Memory B cell (primary cell): Measurements from ENCODE around the gene SERF2.
"Not testable (repeated sequence)": the region's sequence is repeated elsewhere in the genome, so short reads cannot be mapped to it uniquely, and the experiment has no call there.

Experiments
- ATAC-seq: fragments of 150-1000 bp; cut with Tn5 transposase; 2 replicates; pipeline ENCODE4 v1.10.0; 2021; ENCODE audit warnings: low read depth, mild to moderate bottlenecking, moderate library complexity
- DNase-seq, 2 donors: peaks; one replicate each; pipeline ENCODE4 v3.0.0; 2022; ENCODE audit warnings: low spot score in 2 of 2
- H3K27ac Mint-ChIP-seq: one replicate; pipeline ENCODE4 v1.8.0; 2022; ENCODE audit warnings: mild to moderate bottlenecking, moderate library complexity, mixed read lengths
- H3K27me3 Mint-ChIP-seq: one replicate; pipeline ENCODE4 v1.8.0; 2022; ENCODE audit warnings: mixed read lengths
- H3K36me3 Mint-ChIP-seq: one replicate; pipeline ENCODE4 v1.8.0; 2022; ENCODE audit warnings: mild to moderate bottlenecking, mixed read lengths
- H3K4me1 Mint-ChIP-seq: one replicate; pipeline ENCODE4 v1.8.0; 2022; ENCODE audit warnings: mixed read lengths
- H3K4me3 Mint-ChIP-seq: one replicate; pipeline ENCODE4 v1.8.0; 2022; ENCODE audit warnings: mild to moderate bottlenecking, moderate library complexity, mixed read lengths
- H3K9me3 Mint-ChIP-seq: one replicate; pipeline ENCODE4 v1.8.0; 2022; ENCODE audit warnings: mixed read lengths

SERF2 gene

DNA sequence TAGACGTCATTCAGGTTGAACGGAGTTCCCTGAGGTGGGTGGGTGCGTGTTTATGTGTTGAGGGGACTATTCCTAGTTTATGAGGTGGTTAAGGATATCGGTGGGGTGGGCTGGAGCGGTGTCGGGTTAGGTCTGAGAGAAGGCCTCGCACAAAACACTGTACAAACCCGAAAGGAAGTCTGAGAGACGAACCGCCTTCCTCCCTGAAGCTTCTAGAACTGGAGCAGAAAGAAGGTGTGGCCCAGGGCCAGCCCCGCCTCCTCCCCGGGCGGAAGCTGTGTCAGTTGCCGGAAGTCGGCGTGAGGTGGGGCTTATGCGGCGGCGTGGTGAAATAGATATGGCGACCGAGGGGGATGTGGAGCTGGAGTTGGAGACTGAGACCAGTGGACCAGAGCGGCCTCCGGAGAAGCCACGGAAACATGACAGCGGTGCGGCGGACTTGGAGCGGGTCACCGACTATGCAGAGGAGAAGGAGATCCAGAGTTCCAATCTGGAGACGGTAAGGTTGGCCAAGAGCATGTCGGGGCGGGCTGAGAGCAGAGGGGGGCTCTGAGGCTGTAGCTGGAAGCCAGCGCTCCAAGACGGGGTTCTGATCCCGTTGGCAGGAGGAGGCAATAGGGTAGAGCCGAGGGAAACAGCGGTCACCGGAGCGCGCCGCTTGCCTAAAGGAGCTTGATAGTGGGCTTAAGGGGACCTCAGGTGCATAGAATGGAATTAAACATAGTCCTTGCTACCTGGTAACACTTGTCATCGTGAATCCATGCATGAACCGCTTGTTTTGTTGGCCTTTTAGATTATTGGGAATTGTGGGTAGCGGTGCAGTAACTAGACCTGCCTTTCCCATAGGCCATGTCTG is 8.4 kb downstream of the SERF2 start, which contains the start of gene HYPK:
Gene HYPK, plus strand, starts transcription at position 314 of the 856 bp plus-strand sequence. Its CDS starts 24 bp downstream, at position 338.
- H3K27me3 Mint-ChIP-seq: no peaks in the 10 kb centered on the region
- ATAC-seq: peak; percentile 100
- H3K4me3 Mint-ChIP-seq: peak within 1 kb of the TSS; percentile 100
- peaks cover 30% of the 10 kb centered on the region for H3K4me1 Mint-ChIP-seq
- peaks cover 23% of the 10 kb centered on the region for H3K36me3 Mint-ChIP-seq
- DNase-seq: peak; percentile 78 to 82
- peak within 1 kb of the TSS; percentile 98 for H3K27ac Mint-ChIP-seq
- no peaks in the 10 kb centered on the region for H3K9me3 Mint-ChIP-seq

DNA sequence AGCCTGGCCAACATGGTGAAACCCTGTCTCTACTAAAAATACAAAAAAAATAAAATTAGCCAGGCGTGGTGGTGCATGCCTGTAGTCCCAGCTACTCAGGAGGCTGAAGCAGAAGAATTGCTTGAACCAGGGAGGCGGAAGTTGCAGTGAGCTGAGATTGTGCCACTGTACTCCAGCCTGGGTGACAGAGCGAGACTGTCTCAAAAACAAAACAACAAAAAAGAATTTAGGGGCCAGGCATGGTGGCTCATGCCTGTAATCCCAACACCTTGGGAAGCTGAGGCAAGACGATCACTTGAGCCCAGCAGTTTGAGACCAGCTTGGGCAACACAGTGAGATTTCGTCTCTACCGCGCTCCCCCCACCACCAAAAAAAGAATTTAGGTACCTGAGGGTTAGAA is 10.6 kb downstream of the SERF2 start:
- not testable (repeated sequence) for H3K27ac Mint-ChIP-seq
- H3K36me3 Mint-ChIP-seq: peaks cover 29% of the 10 kb centered on the region

DNA sequence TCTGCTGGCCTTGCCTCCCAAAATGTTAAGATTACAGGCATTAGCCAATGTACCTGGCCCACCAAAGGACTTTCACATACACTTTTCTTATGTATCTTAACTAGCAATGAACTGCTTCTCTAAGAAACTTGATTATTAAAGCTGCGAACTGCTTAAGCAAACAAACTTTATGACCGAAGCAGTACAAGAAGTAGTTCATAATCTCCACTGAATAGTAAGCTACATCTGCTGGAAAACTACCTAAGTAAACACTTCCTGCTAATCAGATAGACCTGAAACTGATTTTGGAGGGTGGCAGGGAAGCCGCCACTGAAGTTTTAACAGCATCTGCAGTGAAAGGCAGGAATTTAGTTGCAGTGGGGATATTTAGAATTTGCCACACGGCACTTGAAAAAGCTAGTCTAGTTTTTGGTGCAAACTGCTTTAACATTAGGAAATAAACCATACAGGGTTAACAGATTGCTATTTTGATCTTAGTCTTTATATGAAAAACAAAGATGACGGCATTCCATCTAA is 16.4 kb downstream of the SERF2 start:
- H3K27ac Mint-ChIP-seq: peak overlapping the region; percentile 95
- DNase-seq (no peak), ATAC-seq (no peak)
- H3K4me1 Mint-ChIP-seq: peaks cover 11% of the 10 kb centered on the region
- H3K4me3 Mint-ChIP-seq: no peak overlapping the region
- peaks cover 25% of the 10 kb centered on the region for H3K36me3 Mint-ChIP-seq
- H3K9me3 Mint-ChIP-seq: no peaks in the 10 kb centered on the region
- H3K27me3 Mint-ChIP-seq: no peaks in the 10 kb centered on the region

More for the DNA sequence above, 10.6 kb downstream of the SERF2 start:
- H3K4me1 Mint-ChIP-seq: peaks cover 26% of the 10 kb centered on the region
- H3K27me3 Mint-ChIP-seq, H3K9me3 Mint-ChIP-seq, DNase-seq, H3K4me3 Mint-ChIP-seq, ATAC-seq: not testable (repeated sequence)

DNA sequence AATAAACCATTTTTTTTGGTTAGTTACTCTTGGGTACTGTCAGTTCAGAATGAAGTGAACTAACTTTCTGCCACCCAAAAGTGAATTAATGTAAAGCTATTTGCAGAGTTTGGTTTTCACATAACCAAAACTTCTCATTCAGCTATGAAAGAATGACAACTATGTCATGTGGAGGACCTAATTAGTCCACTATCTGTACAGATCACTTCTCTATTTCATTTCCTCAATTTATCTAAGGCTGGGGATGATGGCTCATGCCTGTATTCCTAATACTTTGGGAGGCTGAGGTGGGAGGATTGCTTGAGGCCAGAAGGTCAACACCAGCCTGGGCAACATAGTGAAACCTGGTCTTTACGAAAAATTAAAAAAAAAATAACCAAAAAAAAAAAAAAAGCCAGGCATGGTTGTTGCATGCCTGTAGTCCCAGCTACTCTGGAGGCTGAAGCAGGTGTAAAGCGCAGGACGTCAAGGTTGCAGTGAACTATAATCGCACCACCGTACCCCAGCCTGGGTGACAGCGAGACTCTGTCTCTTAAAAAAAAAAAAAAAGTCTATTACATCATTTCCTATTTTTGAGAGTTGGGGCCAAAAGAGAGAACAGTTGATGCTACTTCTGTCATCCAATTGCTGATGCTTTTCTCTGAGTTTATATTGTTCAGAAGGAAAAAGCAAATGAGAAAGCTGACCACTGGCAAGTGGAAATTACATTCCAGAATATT is 17.0 kb downstream of the SERF2 start:
- peak overlapping the region; percentile 95 for H3K27ac Mint-ChIP-seq
- H3K4me3 Mint-ChIP-seq: peak overlapping the region; percentile 60
- no peaks in the 10 kb centered on the region for H3K9me3 Mint-ChIP-seq
- H3K4me1 Mint-ChIP-seq: peaks cover 11% of the 10 kb centered on the region
- ATAC-seq: peak; percentile 91
- H3K36me3 Mint-ChIP-seq: peaks cover 25% of the 10 kb centered on the region
- peak in 1 of 2 donors; percentile 52 for DNase-seq
- no peaks in the 10 kb centered on the region for H3K27me3 Mint-ChIP-seq

DNA sequence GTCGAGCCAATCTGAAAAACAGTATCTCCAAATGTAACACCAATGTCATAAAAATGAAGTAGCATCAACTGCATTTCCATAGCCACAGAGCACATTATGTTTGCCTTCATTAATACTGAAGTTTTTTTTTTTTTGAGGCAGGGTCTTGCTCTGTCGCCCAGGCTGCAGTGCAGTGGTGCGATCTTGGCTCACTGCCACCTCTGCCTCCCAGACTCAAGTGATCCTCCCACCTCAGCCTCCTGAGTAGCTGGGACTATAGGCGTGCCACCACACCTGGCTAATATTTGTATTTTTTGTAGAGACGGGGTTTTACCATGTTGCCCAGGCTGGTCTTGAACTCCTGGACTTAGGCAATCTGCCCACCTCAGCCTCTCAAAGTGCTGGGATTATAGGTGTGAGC is 22.9 kb downstream of the SERF2 start:
- peaks cover 21% of the 10 kb centered on the region for H3K36me3 Mint-ChIP-seq

DNA sequence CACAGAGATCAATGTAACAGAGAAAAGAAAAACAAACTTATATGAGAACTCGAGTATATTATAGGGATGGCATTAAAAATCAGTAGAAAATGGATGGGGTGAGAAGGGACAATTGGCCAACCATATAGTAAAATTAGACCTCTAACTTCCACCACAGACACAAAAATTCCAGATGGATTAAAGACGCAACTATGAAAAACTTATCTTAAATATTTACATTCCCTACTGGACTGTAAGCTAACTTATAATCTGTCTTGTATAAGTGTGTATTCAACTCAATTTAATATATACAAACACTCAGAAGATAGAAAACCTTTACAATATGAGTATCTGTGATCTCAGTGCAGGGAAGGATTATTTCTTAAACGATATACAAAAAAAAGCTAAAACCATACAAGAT is 29.4 kb downstream of the SERF2 start:
- Mint-ChIP-seq H3K4me1 (peaks cover 9% of the 10 kb centered on the region), H3K36me3 (peaks cover 7% of the 10 kb centered on the region)
- no peak for DNase-seq

More for the DNA sequence above, 22.9 kb downstream of the SERF2 start:
- not testable (repeated sequence) for ATAC-seq, H3K9me3 Mint-ChIP-seq, DNase-seq, H3K4me1 Mint-ChIP-seq, H3K27me3 Mint-ChIP-seq, H3K4me3 Mint-ChIP-seq
- peak overlapping the region; percentile 45 for H3K27ac Mint-ChIP-seq

DNA sequence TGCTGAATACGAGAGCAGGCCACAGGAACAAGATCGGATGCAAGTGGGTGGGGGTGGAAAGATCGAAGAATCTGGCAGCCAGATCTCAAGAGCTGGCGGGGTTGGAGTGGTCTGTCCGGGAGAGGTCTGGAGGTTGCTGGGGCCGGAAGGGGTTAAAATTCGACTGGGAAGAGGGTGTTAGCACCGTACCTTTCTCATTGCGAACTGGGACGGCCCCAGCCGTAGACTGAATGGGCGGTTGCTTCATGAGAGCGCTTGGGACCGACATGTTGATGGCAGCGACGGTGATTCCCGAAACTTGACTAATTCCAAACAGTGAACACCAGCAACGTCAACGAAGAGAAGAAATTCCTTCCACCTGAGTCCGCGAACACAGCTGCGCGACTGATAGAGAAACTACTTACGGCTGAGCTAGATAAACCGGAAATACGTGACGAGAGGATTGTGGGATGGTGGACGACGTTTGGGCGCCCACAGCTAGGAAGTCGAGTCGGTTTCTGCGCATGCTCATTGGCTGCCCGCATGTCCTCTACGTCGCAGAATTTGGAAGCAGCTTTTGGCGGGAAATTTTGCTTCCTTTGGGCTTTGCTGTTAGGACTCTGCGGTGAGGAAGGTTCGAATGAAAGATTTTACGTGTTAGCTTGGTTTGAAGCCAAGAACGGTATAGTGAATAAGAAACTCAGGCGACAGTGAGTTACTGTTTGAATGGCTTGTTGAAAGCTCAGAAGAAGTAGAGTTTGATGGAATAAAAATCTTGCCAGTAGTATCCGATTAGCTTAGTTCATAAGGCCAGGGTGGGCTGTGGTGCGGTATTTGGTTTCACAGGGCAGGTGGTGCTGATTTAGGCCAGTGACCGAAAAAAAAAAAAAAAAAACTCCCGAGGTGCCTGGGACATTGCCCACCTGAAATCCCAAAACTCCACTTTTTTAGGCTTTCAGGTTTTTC is 32.5 kb downstream of the SERF2 start, which contains the start of gene MFAP1:
Gene MFAP1, minus strand, starts transcription at position 389 of the 945 bp plus-strand sequence. Its CDS starts 121 bp downstream, at position 268.
- ATAC-seq: peak; percentile 88
- Mint-ChIP-seq H3K4me3 (peak within 1 kb of the TSS; percentile 95), H3K36me3 (peaks cover 2% of the 10 kb centered on the region), H3K4me1 (peaks cover 24% of the 10 kb centered on the region), H3K9me3 (no peaks in the 10 kb centered on the region), H3K27me3 (no peaks in the 10 kb centered on the region), H3K27ac (peak within 1 kb of the TSS; percentile 98)
- peak; percentile 71 to 85 for DNase-seq

More for the DNA sequence above, 29.4 kb downstream of the SERF2 start:
- peak overlapping the region; percentile 36 for H3K27ac Mint-ChIP-seq
- no peak for ATAC-seq
- no peaks in the 10 kb centered on the region for H3K27me3 Mint-ChIP-seq
- H3K9me3 Mint-ChIP-seq: no peaks in the 10 kb centered on the region
- H3K4me3 Mint-ChIP-seq: peak overlapping the region; percentile 28

DNA sequence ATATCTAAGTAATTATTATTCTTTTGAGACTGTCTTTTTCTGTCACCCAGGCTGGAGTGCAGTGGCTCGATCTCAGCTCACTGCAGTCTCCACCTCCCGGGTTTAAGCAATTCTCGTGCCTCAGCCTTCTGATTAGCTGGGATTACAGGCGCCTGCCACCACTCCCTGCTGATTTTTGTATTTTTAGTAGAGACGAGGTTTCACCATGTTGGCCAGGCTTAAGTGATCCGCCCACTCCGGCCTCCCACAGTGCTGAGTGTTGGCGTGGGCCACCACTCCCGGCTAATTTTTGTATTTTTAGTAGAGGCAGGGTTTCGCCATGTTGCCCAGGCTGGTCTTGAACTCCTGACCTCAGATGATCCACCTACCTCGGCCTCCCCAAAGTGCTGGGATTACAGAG is 33.2 kb downstream of the SERF2 start:
- Mint-ChIP-seq H3K4me1 (peaks cover 30% of the 10 kb centered on the region), H3K27ac (peak overlapping the region; percentile 38), H3K4me3 (peak overlapping the region; percentile 24)
- not testable (repeated sequence) for H3K27me3 Mint-ChIP-seq, H3K36me3 Mint-ChIP-seq, ATAC-seq, DNase-seq, H3K9me3 Mint-ChIP-seq

DNA sequence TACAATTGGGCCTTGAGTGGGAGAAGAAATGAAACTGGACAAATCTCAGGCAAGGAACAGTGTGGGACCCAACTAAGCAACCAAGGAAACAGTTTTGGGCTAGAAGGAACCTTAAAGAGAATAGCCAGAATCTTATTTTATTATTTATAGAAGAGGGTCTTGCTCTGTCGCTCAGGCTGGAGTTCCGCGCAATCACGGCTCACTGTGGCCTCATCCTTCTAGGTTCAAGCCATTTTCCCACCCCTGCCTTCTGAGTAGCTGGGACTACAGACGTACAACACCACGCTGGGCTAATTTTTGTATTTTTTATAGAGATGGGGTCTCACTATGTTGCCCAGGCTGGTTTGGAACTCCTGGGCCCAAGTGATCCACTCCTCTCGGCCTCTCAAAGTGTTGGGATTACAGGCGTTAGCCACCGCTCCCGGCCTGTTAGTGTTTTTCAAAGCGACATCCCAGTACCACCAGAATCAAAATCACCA is 33.9 kb downstream of the SERF2 start:
- Mint-ChIP-seq H3K4me3 (peak overlapping the region; percentile 85), H3K9me3 (no peaks in the 10 kb centered on the region), H3K36me3 (peaks cover 2% of the 10 kb centered on the region), H3K4me1 (peaks cover 32% of the 10 kb centered on the region), H3K27me3 (no peaks in the 10 kb centered on the region), H3K27ac (peak overlapping the region; percentile 38)
- no peak for ATAC-seq
- no peak for DNase-seq

DNA sequence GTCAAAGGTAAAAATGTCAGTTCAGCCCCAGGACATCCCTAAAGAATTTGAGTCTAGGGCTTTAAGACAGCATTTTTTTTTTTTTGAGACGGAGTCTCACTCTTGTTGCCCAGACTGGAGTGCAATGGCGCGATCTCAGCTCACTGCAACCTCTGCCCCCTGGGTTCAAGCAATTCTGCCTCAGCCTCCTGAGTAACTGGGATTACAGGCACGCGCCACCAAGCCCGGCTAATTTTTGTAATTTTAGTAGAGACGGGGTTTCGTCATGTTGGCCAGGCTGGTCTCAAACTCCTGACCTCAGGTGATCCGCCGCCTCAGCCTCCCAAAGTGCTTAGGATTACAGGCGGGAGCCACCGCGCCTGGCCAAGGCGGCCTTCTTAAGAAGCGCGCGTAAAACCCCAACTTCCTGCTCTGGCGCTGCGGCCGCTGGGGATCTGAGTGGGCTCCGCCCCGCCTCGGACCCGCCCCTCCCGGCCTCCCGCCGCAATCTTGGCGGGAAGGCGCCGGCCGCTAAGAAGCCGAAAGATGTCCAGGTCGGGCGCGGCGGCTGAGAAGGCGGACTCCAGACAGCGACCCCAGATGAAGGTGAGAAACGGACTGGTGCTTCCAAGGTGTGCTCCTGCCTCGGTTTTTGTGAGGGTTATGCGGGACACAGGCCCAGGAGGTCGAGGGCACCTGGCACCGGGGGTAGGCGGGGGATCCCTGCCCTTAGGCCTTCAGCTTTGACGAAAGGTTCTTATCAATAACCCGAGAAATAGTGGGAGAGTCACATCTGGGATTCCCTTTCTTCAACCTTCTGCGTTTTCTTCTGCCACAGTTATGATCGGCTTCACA is 34.6 kb downstream of the SERF2 start, which contains the start of gene WDR76:
Gene WDR76, plus strand, starts transcription at position 495 of the 834 bp plus-strand sequence. Its CDS starts 31 bp downstream, at position 526.
- Mint-ChIP-seq H3K4me1 (peaks cover 33% of the 10 kb centered on the region), H3K27ac (peak within 1 kb of the TSS; percentile 77), H3K4me3 (peak within 1 kb of the TSS; percentile 85)

DNA sequence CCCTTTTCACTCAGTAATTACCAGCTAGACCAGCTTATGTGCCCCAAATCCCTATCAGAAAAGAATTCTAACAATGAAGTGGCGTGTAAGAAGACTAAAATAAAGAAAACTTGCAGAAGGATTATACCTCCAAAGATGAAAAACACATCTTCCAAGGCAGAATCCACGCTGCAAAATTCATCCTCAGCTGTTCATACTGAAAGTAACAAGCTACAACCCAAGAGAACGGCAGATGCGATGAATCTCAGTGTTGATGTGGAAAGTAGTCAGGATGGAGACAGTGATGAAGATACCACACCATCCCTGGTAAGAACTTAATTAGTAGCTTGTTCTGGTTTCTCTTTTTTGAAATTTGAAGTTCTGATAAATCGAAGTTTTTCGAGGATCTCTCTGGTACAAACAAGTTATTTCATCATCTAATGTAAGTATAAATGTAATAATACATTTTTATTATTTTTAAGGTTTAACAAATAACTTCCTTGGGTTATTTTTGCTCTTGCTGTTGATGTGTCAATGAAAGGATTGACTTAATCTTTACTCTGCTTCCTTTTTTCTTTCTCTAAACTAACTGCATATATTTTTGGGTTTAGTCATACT is 36.0 kb downstream of the SERF2 start:
- DNase-seq: no peak
- no peak for ATAC-seq
- no peaks in the 10 kb centered on the region for H3K9me3 Mint-ChIP-seq
- H3K27ac Mint-ChIP-seq: peak overlapping the region; percentile 77
- H3K36me3 Mint-ChIP-seq: no peaks in the 10 kb centered on the region
- H3K4me1 Mint-ChIP-seq: peaks cover 33% of the 10 kb centered on the region
- H3K27me3 Mint-ChIP-seq: no peaks in the 10 kb centered on the region
- peak overlapping the region; percentile 85 for H3K4me3 Mint-ChIP-seq

More for the DNA sequence above, 34.6 kb downstream of the SERF2 start, which contains the start of gene WDR76:
- H3K27me3 Mint-ChIP-seq: no peaks in the 10 kb centered on the region
- peak; percentile 67 for ATAC-seq
- H3K9me3 Mint-ChIP-seq: no peaks in the 10 kb centered on the region
- DNase-seq: peak; percentile 45 to 52
- peaks cover 2% of the 10 kb centered on the region for H3K36me3 Mint-ChIP-seq
